IMR-90 (cell line): Measurements from ENCODE around the gene CMIP. TPM values are rescaled to one million over a fixed set of nuclear protein-coding genes. Genes with fewer than 3 reads are reported as not detected.

ENCODE experiments used
- ATAC-seq: fragments of 200-7000 bp; cut with Tn5 transposase; 2 replicates; pipeline ENCODE4 v1.9.1; 2020; ENCODE audit warnings: low read depth, mild to moderate bottlenecking, moderate library complexity
- BruUV-seq: library from RNA; stranded (reverse); fragments of 400-500 nt; replicated peaks from 2 replicates; lab custom pipeline; 2021; lab: Mats Ljungman, UMichigan
- CTCF ChIA-PET: fragments of 300-600 bp; formaldehyde crosslinking; extraction: SDS; loops from one replicate; lab custom pipeline; 2021; ENCODE audit warnings: antibody characterized with exemption; lab: Yijun Ruan, JAX
- POLR2A ChIA-PET: fragments of 300-600 bp; sonication (Branson Sonifier 250); formaldehyde crosslinking; loops from one replicate; lab custom pipeline; 2022; ENCODE audit warnings: antibody characterized with exemption; ENCODE audit not compliant: unreplicated experiment; lab: Charles Lee
- DNase-seq: peaks from one replicate; pipeline ENCODE4 v3.0.0; 2013
- H2AFZ ChIP-seq: replicated peaks from 2 replicates; pipeline ENCODE3; 2013; ENCODE audit warnings: low read length, mild to moderate bottlenecking; ENCODE audit not compliant: poor library complexity
- H2AK5ac ChIP-seq: 2 replicates; pipeline ENCODE4 v1.6.1; 2013; ENCODE audit warnings: low read depth, low read length, inconsistent platforms
- H2AK9ac ChIP-seq: replicated peaks from 2 replicates; pipeline ENCODE3; 2013; ENCODE audit warnings: mild to moderate bottlenecking, low read depth, low read length, moderate library complexity; ENCODE audit not compliant: poor library complexity
- H2BK120ac ChIP-seq: 2 replicates; pipeline ENCODE4 v1.6.1; 2013; ENCODE audit warnings: low read depth, low read length, inconsistent platforms
- H2BK15ac ChIP-seq: 3 replicates; pipeline ENCODE4 v1.6.1; 2013; ENCODE audit warnings: low read depth, low read length, inconsistent platforms
- H2BK20ac ChIP-seq: 2 replicates; pipeline ENCODE4 v1.6.1; 2013; ENCODE audit warnings: low read depth, mild to moderate bottlenecking, inconsistent platforms, low read length, moderate library complexity
- H2BK5ac ChIP-seq: 2 replicates; pipeline ENCODE4 v1.6.1; 2013; ENCODE audit warnings: mild to moderate bottlenecking, low read depth, low read length, inconsistent platforms; ENCODE audit not compliant: poor library complexity, severe bottlenecking
- H3K14ac ChIP-seq: replicated peaks from 2 replicates; pipeline ENCODE4 v1.6.1; 2013; ENCODE audit warnings: low read depth, low read length, inconsistent platforms
- H3K18ac ChIP-seq: 2 replicates; pipeline ENCODE4 v1.6.1; 2013; ENCODE audit warnings: low read depth, low read length, control low read depth
- H3K23ac ChIP-seq: 2 replicates; pipeline ENCODE4 v1.6.1; 2013; ENCODE audit warnings: low read depth, low read length, inconsistent platforms
- H3K27ac ChIP-seq: 2 replicates; pipeline ENCODE4 v1.5.1; 2013; ENCODE audit warnings: mild to moderate bottlenecking, control low read depth, low read length; ENCODE audit not compliant: insufficient read depth
- H3K27me3 ChIP-seq: 2 replicates; pipeline ENCODE4 v1.6.1; 2013; ENCODE audit warnings: low read length; ENCODE audit not compliant: control insufficient read depth, insufficient read depth
- H3K36me3 ChIP-seq: 2 replicates; pipeline ENCODE4 v1.6.1; 2013; ENCODE audit warnings: low read length, mixed read lengths; ENCODE audit not compliant: control insufficient read depth, insufficient read depth
- H3K4ac ChIP-seq: 2 replicates; pipeline ENCODE4 v1.6.1; 2013; ENCODE audit warnings: low read depth, low read length, inconsistent platforms
- H3K4me1 ChIP-seq: 2 replicates; pipeline ENCODE4 v1.6.1; 2013; ENCODE audit warnings: low read length, mixed read lengths; ENCODE audit not compliant: control insufficient read depth, insufficient read depth
- H3K4me2 ChIP-seq: 2 replicates; pipeline ENCODE4 v1.6.1; 2013; ENCODE audit warnings: low read depth, mild to moderate bottlenecking, control low read depth, low read length, moderate library complexity
- H3K4me3 ChIP-seq: 2 replicates; pipeline ENCODE4 v1.5.1; 2013; ENCODE audit warnings: low read depth, mild to moderate bottlenecking, control low read depth, low read length, moderate library complexity; ENCODE audit not compliant: insufficient read depth
- H3K56ac ChIP-seq: 2 replicates; pipeline ENCODE4 v1.6.1; 2013; ENCODE audit warnings: low read length, inconsistent platforms; ENCODE audit not compliant: insufficient read depth; ENCODE audit errors: extremely low read depth
- H3K79me1 ChIP-seq, 2 experiments: 2 replicates each; pipeline ENCODE4 v1.6.1; 2013; ENCODE audit warnings: low read length in 2 of 2, inconsistent platforms in 1 of 2, low read depth in 1 of 2
- H3K9ac ChIP-seq: 2 replicates; pipeline ENCODE4 v1.6.1; 2013; ENCODE audit warnings: low read depth, low read length, control low read depth
- H3K9me1 ChIP-seq: 2 replicates; pipeline ENCODE4 v1.6.1; 2013; ENCODE audit warnings: low read length, inconsistent platforms; ENCODE audit not compliant: insufficient read depth
- H3K9me3 ChIP-seq: 2 replicates; pipeline ENCODE4 v1.6.1; 2013; ENCODE audit warnings: low read length; ENCODE audit not compliant: control insufficient read depth, insufficient read depth
- H4K20me1 ChIP-seq: 2 replicates; pipeline ENCODE4 v1.6.1; 2013; ENCODE audit warnings: low read length, inconsistent platforms; ENCODE audit not compliant: insufficient read depth
- H4K5ac ChIP-seq: 2 replicates; pipeline ENCODE4 v1.6.1; 2013; ENCODE audit warnings: mild to moderate bottlenecking, low read depth, low read length, control low read depth
- H4K8ac ChIP-seq, 2 experiments: 2 replicates each; pipeline ENCODE4 v1.6.1; 2013; ENCODE audit warnings: low read depth in 2 of 2, low read length in 2 of 2, control low read depth in 1 of 2, inconsistent platforms in 1 of 2
- H4K91ac ChIP-seq: 2 replicates; pipeline ENCODE4 v1.6.1; 2013; ENCODE audit warnings: low read depth, low read length, inconsistent platforms; ENCODE audit not compliant: insufficient read depth
- BHLHE40 ChIP-seq: fragments of 150-350 bp; IDR thresholded peaks from 2 replicates; pipeline ENCODE4 v1.6.1; 2016; ENCODE audit warnings: mild to moderate bottlenecking, low read depth, low read length
- CEBPB ChIP-seq: IDR thresholded peaks from 2 replicates; pipeline ENCODE4 v1.6.1; 2012; ENCODE audit warnings: low read depth, low read length, improper control_type of control experiment
- MAFK ChIP-seq: IDR thresholded peaks from 2 replicates; pipeline ENCODE4 v1.6.1; 2012; ENCODE audit warnings: low read depth, low read length, improper control_type of control experiment
- POLR2A ChIP-seq: IDR thresholded peaks from 2 replicates; pipeline ENCODE4 v1.6.1; 2012; ENCODE audit warnings: mild to moderate bottlenecking, low read depth, low read length
- RAD21 ChIP-seq: IDR thresholded peaks from 2 replicates; pipeline ENCODE4 v1.6.1; 2012; ENCODE audit warnings: low read length, improper control_type of control experiment
- RCOR1 ChIP-seq: IDR thresholded peaks from 2 replicates; pipeline ENCODE4 v1.6.1; 2012; ENCODE audit warnings: mild to moderate bottlenecking, low read length, improper control_type of control experiment; ENCODE audit not compliant: insufficient replicate concordance
- WGBS, 2 experiments: methylation state at CpG; one replicate each; pipeline versions ENCODE4 v1.1.5 to v1.1.7; 2013; ENCODE audit warnings: missing lambda C conversion rate in 2 of 2; ENCODE audit not compliant: insufficient read length in 1 of 2; ENCODE audit errors: extremely low coverage in 2 of 2; 5-methylcytosine and 5-hydroxymethylcytosine counted together
- dilution Hi-C: fragments of 300-500 bp; cut with HindIII; formaldehyde crosslinking; loops from one replicate; pipeline ENCODE4 v1.14.3; 2018; ENCODE audit warnings: low sequenced_read_pairs; ENCODE audit not compliant: unreplicated experiment
- in situ Hi-C: fragments of 300-500 bp; cut with MboI; formaldehyde crosslinking; loops from 3 replicates; pipeline ENCODE4 v1.14.3; 2019; ENCODE audit warnings: low sequenced_read_pairs, inconsistent platforms, mixed read lengths
- intact Hi-C: fragments of 100-400 bp; cut with micrococcal nuclease; formaldehyde crosslinking; loops from 2 replicates; pipeline ENCODE4 v1.10.0; 2022
- polyA plus RNA-seq, 3 experiments: library from polyadenylated mRNA; depleted of rRNA; stranded (reverse); fragments of >200 nt; gene quantifications; 2 replicates each; pipeline ENCODE4 v1.2.3, GENCODE V29; 2012; ENCODE audit warnings: low replicate concordance in 1 of 3
- total RNA-seq: library from RNA; depleted of rRNA; stranded (reverse); fragments of >200 nt; gene quantifications from 2 replicates; pipeline ENCODE4 v1.2.3, GENCODE V29; 2012
- TF ChIP-seq, protein P1 (sequence below): conservative IDR thresholded peaks from 2 replicates; pipeline ENCODE4 v1.5.1; 2012; ENCODE audit warnings: mild to moderate bottlenecking, low read depth, low read length, improper control_type of control experiment
- TF ChIP-seq, protein P2 (sequence below): fragments of 150-350 bp; IDR thresholded peaks from 2 replicates; pipeline ENCODE4 v1.6.1; 2017; ENCODE audit warnings: mild to moderate bottlenecking, antibody characterized with exemption, low read length, low read depth

CMIP gene
- total and polyA plus RNA-seq, 2 of the 4 experiments (the other 2 are of a cell fraction), result 3.2 to 11.6 TPM

DNA sequence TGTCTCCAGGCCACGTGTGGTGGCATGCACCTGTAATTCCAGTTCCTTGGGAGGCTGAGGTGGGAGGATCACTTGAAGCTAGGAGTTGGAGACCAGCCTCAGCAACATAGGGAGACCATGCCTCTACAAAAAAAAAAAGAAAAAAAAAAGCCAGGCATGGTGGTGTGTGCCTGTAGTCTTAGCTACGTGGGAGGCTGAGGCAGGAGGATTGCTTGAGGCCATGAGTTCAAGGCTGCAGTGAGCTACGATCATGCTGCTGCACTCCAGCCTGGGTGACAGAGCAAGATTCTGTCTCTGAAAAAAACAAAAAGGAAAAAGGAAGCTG lies 103.9 kb downstream of the CMIP start:
- POLR2A ChIA-PET, result no interaction called here
- no peak overlapping the region for H2BK120ac ChIP-seq
- H2BK20ac ChIP-seq, result no peak overlapping the region
- peaks cover 31% of the 10 kb centered on the region for H3K4me1 ChIP-seq
- H2BK5ac ChIP-seq, result no peak overlapping the region
- H3K4me3 ChIP-seq, result no peak overlapping the region
- TF ChIP-seq POLR2A (no peak), RCOR1 (no peak), RAD21 (no peak), BHLHE40 (no peak), MAFK (no peak), CEBPB (no peak)
- TF ChIP-seq, protein P1, sequence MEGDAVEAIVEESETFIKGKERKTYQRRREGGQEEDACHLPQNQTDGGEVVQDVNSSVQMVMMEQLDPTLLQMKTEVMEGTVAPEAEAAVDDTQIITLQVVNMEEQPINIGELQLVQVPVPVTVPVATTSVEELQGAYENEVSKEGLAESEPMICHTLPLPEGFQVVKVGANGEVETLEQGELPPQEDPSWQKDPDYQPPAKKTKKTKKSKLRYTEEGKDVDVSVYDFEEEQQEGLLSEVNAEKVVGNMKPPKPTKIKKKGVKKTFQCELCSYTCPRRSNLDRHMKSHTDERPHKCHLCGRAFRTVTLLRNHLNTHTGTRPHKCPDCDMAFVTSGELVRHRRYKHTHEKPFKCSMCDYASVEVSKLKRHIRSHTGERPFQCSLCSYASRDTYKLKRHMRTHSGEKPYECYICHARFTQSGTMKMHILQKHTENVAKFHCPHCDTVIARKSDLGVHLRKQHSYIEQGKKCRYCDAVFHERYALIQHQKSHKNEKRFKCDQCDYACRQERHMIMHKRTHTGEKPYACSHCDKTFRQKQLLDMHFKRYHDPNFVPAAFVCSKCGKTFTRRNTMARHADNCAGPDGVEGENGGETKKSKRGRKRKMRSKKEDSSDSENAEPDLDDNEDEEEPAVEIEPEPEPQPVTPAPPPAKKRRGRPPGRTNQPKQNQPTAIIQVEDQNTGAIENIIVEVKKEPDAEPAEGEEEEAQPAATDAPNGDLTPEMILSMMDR, result no peak
- TF ChIP-seq, protein P2, sequence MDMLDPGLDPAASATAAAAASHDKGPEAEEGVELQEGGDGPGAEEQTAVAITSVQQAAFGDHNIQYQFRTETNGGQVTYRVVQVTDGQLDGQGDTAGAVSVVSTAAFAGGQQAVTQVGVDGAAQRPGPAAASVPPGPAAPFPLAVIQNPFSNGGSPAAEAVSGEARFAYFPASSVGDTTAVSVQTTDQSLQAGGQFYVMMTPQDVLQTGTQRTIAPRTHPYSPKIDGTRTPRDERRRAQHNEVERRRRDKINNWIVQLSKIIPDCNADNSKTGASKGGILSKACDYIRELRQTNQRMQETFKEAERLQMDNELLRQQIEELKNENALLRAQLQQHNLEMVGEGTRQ, result no peak
- no TSS peak for BruUV-seq
- no peak overlapping the region for H4K91ac ChIP-seq
- no peak overlapping the region for H3K23ac ChIP-seq
- CTCF ChIA-PET, result interaction anchor here (0.7 kb wide), 1 partner anchor 15 kb away, joined by 5 read pairs; no protein-coding TSS in a partner anchor
- ATAC-seq (no peak), DNase-seq (no peak)
- no peak overlapping the region for H4K5ac ChIP-seq
- H3K18ac ChIP-seq, result no peak overlapping the region
- H3K4ac ChIP-seq, result no peak overlapping the region
- dilution Hi-C loops, result no loop called here
- no peak overlapping the region for H3K4me2 ChIP-seq
- no peak overlapping the region for H2AK5ac ChIP-seq
- no peak overlapping the region for H4K8ac ChIP-seq
- H2AFZ ChIP-seq, result no peak overlapping the region
- H2BK15ac ChIP-seq, result no peak overlapping the region
- H3K27me3 ChIP-seq, result no peaks in the 10 kb centered on the region
- H3K27ac ChIP-seq, result no peak overlapping the region
- in situ Hi-C loops, result no loop called here
- H4K20me1 ChIP-seq, result peaks cover 61% of the 10 kb centered on the region
- no peaks in the 10 kb centered on the region for H3K36me3 ChIP-seq
- no peak overlapping the region for H3K56ac ChIP-seq
- peaks cover 44% of the 10 kb centered on the region for H3K9me1 ChIP-seq
- WGBS, 2 experiments, result 100% methylated on average over 1 of the region's 3 CpGs; no CpG with 5 or more reads in 1 of the 2 experiments
- no peak overlapping the region for H3K14ac ChIP-seq
- intact Hi-C loops, result no loop called here
- H3K9me3 ChIP-seq, result no peaks in the 10 kb centered on the region
- H2AK9ac ChIP-seq, result no peak overlapping the region
- no peak overlapping the region for H3K9ac ChIP-seq
- peaks cover 39 to 77% of the 10 kb centered on the region in 2 experiments for H3K79me1 ChIP-seq
